Stimulated activated naive CD4-positive, alpha-beta T cell treated with Interleukin-2 at 50 U/mL for 16 hours (primary cell): ENCODE measurements around the gene SPI1.
A peak's percentile ranks its signal among the peaks of the same experiment; 100 is the strongest.

Experiments used
- DNase-seq: peaks from one replicate; lab custom pipeline; 2025; lab: John Stamatoyannopoulos, UW

SPI1 gene

DNA sequence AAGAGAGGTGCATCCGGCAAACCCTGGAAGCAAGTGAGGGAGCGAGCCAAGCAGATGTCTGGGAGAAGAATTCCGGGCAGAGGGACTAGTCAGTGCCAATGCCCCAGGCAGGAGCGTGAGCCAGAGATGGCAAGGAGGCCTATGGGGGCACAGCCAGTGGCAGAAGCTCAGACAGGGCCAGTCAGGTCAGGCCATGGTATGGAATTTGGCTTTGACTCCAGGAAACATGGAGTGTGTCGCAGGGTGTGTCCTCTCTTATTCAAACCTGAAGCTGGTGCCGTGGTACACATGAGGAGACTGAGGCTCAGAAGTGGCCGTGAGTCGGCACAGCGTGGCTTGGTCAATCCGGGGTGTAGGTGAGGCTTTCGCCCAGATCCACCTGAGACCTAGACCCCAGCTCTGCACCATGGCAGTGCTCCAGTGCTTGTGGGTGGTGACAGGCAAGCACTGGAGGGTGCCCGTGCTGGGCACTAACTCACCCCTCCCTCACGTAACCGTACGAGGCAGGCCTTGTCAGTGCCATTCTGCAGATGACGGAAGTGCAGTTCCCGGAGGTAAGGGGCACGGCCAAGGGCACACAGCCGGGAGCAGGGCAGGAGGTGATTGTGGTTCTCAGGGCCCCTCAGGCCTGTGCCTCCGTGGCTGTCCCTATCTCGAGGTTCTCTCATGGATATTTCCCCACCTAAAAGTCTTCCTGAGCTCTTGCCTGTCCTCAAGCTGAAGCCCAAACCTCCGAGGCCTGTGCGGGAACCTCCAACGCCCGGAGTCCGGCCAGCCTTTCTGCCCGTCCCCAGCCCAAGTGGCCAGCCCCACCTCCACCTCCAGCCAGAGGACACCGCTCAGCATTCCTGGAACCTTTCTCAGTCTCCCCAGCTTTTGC lies 10.6 kb upstream of the SPI1 start:
- DNase-seq = no peak

DNA sequence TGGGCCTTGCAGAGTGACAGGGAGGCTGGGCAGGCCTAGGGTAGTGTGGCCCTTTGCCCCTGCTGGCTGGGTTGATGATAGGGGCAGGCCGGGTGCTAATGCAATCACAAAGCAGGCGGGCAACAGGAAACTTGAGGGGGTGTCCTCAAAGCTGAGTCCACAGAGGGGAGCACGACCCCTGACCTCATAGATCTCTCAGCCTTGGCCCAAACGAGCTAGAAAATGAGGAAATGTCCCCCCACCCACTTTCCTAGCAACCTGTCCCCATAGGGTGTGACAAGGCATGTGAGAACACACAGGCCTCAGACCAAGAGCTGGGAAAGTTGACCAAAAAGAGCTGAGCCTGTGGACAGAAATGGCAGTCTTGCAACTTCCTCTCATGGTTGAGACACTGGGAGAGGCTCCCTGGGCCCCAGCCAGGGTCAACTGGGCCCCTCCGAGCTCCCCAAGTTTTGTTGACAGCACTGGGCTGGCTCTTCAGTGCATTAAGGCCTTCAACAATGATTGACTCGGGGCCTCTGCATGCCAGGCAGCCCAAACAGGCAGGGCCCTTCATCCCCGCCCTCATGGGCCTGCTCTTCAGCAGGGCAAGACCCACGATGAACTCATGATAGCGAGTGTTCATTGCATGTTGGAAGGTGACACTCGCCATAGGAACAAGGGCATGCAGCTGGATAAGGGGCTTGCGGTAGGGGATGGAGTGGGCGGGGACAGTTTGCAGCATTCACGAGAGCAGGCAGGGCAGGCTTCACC lies 9.8 kb upstream of the SPI1 start:
- no peak for DNase-seq

GRCh38 chr11:47384498-47384897 lies 6.2 kb upstream of the SPI1 start:
- DNase-seq = no peak

DNA sequence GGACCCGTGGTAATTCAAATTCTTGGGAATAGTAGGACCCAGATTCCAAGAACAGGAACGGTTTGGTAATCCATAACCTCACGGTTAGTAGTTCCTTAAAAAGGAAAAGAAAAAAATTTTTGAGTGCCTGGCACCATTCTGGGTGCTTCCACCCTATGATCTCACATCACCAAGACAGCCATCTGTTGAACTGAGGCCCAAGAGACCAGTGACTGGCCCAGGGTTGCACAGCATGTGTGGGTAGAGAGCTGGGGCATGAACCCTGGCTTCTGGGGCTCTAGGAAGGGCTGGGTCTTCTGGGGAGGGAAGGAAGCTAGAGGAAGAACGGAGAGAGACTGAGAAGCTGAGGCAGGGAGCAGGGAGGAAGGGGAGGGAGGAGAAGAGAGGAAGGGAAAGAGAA lies 4.7 kb upstream of the SPI1 start:
- no peak for DNase-seq

- DNase-seq = no peak
Observed at GRCh38 chr11:47380078-47380477, 1.7 kb upstream of the SPI1 start.

DNA sequence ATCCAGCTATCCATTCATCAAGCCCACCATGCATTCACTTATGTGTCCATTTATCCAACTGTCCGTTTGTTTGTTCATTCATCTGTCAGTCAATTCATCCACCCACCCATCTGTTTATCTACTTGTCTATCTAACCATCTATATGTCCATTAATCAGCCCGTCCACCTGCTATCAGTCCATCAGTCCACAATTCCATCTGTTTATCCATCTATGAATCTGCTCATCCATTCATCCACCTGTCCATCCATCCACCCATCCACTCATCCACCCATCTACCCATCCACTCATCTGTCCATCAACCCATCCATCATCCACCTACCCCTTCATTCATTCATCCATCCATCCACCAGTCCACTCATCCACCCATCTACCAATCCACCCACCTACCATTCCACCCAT lies 970 bp upstream of the SPI1 start:
- no peak for DNase-seq

- DNase-seq = no peak
Observed at GRCh38 chr11:47378836-47379170, 456 bp upstream of the SPI1 start.

- DNase-seq = no peak
Observed at GRCh38 chr11:47377571-47378009, 757 bp downstream of the SPI1 start.

DNA sequence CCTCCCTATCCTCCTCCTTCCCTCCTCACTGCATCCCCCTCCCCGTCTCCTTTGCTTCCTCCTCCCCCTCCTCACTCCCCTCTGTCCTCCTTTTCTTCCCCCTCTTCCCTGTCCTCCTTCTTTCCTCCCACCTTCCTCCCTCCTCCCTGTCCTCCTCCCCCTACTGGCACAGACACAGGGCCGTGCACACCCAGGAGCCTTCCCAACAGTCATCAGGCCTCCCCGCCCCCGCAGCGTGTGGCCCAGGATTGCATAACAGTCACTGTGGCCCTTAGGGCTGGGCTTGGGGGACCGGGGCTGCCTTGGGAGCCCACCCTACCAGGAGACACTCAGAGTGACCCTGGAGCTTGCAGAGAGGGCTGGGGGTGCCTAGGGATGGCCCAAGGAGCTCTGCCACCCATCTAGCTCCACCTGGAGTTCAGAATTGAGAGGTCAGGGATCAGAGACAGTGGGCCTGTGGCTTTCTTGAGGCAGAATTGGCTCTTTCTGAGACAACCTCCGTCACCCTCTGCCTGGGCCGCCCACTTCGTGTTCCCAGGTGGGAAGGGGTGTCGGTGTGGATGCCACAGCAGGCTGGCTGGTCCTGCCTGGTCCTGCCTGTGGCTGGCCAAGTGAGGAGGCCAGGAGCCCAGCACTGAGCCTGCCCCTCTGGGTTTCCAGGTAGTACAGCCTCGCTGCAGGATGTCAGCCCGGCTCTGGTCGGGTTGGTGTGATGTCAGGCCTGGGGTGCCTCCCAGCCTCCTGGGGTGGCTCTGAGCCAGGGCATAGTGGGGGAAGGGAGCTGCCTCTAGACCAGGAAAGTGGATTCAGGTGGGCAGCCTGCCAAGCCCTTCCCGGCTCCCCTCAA lies 1.6 kb downstream of the SPI1 start:
- no peak for DNase-seq

DNA sequence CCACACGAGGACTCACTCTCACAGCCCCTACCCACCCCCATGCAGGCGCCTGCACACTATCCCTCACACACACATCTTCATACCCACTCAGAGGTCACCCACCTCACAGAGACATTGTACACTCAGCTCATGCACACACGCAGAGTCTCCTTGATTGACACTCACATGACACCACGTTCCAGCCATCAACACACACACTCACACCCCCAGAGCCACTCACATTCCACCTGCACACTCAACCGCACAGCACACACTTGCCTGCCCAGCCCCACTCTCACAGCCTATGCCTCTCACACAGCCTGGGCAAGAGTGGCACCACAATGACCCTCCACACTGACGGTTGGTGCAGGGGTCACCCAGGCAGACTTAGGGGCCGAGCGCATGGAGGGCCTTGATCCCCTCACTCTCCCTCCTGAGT lies 2.2 kb downstream of the SPI1 start:
- DNase-seq = no peak

DNA sequence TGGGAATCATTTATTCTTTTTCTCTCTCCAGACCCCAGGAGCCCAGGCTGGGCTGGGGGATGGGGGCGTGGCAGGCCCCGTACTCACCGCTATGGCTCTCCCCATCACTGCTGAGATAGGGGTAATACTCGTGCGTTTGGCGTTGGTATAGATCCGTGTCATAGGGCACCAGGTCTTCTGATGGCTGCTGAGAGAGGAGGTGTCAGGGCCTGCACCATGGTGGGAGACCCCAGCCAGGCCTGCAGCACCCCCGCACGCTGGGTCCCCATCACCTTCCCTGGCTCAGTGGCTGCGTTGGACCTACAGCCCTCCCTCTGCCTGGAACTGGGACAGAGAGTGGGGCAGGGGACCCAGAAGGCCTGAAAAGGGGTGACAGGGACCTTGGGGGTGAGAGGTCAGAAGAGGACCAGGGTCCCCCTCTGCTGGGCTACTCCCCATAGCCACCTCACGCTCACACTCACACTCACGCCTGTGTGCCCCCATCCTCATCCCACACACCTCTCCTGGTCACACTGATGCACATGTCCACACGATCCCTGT lies 2.7 kb downstream of the SPI1 start:
- no peak for DNase-seq

- DNase-seq = no peak
Observed at GRCh38 chr11:47375020-47375419, 3.3 kb downstream of the SPI1 start.

- DNase-seq = no peak
Observed at GRCh38 chr11:47374720-47375019, 3.7 kb downstream of the SPI1 start.

GRCh38 chr11:47373876-47374719 lies 4.2 kb downstream of the SPI1 start:
- peak; percentile 79 for DNase-seq

GRCh38 chr11:47372422-47372821 lies 5.9 kb downstream of the SPI1 start:
- no peak for DNase-seq

DNA sequence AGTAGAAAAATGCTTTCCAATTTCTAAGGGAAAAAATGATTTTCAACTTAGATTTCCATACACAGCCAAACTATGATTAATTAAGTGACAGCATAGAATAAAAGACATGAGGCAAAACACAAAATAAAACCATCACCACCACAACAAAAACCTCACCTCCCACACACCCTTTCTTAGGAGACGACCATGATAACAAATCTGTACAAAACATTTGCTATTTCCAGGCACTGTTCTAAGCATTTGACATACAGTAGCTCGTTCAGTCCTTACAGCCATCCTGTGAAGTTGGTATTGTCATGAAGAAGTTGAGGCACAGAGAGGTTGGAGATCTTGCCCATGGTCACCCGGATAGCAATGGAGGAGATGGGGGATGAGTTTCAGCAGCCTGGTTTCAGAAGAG lies 8.7 kb downstream of the SPI1 start:
- no peak for DNase-seq

- DNase-seq = no peak
Observed at GRCh38 chr11:47366020-47366490, 12.3 kb downstream of the SPI1 start.

DNA sequence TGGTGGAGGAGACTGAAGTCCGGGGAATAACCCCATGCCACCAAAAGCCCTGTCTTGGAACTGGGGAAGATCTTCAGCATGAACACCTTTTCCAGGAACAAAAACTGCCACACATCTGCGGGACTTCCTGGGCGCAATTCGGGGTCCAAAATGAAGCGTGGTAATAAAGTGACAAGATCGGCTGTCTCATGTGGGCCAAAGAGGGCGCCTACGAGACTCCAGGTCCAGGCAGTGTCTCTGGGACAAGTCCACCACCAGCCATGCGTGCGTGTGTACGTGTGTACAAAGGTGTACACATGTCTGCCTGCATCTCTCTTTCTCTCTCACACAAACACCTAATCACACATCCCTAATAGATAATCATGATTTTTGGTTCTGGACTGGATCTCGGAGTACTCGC lies 16.9 kb downstream of the SPI1 start:
- no peak for DNase-seq

- no peak for DNase-seq
Observed at GRCh38 chr11:47360341-47360740, 18.0 kb downstream of the SPI1 start.

GRCh38 chr11:47359586-47359985 lies 18.8 kb downstream of the SPI1 start:
- DNase-seq = no peak

DNA sequence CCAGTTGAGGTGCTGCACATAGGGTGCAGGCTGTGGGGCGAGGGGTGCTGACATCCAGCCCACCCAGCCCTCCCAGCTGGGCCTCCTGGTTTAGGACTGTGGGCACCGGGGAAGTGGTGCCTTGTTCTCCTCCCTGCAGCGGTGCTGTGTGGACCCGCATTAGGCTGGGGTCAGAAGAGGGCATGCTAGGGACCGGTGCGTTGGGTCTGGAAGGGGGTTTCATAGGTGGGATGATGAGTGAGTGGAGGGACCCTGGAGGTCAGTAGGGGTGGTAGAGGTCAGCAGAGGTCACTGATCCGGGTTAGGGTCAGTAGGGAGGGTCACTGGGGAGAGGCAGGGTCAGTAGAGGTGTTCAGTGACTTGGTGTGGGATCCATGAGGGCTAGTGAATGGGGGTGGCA lies 19.2 kb downstream of the SPI1 start:
- no peak for DNase-seq

- no peak for DNase-seq
Observed at GRCh38 chr11:47358731-47359051, 19.7 kb downstream of the SPI1 start.
